Measurements from ENCODE around the gene KIF20A. TPM values are rescaled to one million over a fixed set of nuclear protein-coding genes. Genes with fewer than 3 reads are reported as not detected.

The KIF20A gene
- 39.4 to 57.5 TPM (median 43.3 TPM) in 5 replicates for total RNA-seq (2022; extraction: Qiagen RNA extraction)

DNA sequence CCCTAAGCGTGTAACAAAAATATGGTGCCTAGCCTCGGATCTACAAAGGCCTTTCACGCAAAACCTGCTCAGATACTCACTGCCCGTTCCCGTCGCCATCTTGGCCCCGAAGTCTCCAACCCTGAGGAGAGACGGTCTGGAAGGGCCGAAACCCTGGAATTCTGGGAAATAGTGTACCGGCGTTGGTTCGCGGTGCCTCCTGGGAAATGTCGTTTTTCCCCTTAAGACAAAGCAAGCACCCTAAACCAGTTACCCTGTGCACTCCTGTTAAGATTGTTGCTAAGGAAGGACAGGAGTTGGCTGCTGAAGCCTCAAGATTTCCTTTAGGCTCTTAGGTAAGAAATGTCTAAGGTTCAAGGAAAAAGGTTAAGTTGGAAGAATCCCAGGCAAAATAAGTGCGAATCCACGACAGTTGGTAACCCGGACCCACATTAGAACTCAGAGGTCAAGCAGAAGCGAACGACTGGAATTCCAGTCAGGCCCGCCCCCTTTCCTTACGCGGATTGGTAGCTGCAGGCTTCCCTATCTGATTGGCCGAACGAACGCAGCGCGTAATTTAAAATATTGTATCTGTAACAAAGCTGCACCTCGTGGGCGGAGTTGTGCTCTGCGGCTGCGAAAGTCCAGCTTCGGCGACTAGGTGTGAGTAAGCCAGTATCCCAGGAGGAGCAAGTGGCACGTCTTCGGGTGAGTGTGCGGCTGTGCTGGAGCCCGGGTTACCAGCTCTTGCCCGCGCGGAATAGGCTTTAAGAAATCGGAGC, at the start of gene KIF20A, which contains the start of gene BRD8:
Gene KIF20A, plus strand, starts transcription at position 597 of the 761 bp plus-strand sequence. CDS start 569 bp downstream, outside the sequence.
Gene BRD8, minus strand, starts transcription at position 115 of the 761 bp plus-strand sequence. Its CDS starts 16 bp downstream, at position 99.

DNA sequence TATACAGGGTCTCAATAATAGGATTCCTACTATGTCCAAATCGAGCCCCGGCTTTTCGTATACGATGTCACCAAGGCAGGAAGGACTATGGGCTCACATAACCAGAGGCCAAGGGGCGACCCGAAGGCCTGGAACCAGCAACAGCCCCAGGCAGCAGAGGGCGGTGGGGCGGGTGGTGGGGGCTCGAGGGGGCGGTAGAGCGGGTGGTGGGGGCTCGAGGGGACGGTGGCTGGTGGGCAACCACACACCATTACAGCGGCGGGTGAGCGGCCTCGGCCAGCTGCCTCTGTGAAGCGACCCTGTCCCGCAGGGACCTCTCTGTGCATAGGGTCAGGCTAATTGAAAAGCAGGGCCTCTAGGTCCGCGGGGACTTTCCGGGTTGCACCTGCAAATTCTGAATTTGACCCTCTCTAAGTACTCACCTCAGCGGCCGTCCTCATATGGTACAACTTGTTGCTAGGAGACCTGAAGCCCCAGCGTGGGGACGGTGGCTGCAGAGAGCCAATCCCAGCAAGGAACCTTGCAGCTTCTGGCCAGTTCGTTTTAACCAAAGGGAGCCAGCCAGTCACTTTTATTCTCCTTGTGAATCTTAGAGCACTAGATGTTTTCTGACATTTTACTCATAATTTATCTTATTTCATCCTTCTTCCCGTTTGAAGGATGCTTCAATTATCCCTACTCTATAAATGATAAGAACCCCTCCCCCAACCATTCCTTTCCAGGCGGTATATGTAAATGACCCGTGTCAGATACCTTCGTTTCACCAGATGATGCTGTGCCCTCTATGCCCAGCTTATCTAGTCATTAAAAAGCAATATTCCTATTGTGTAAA, 39.7 kb upstream of the KIF20A start, which contains the start of gene NME5:
Gene NME5, minus strand, starts transcription at position 480 of the 832 bp plus-strand sequence. CDS start 648 bp downstream, outside the sequence.

DNA sequence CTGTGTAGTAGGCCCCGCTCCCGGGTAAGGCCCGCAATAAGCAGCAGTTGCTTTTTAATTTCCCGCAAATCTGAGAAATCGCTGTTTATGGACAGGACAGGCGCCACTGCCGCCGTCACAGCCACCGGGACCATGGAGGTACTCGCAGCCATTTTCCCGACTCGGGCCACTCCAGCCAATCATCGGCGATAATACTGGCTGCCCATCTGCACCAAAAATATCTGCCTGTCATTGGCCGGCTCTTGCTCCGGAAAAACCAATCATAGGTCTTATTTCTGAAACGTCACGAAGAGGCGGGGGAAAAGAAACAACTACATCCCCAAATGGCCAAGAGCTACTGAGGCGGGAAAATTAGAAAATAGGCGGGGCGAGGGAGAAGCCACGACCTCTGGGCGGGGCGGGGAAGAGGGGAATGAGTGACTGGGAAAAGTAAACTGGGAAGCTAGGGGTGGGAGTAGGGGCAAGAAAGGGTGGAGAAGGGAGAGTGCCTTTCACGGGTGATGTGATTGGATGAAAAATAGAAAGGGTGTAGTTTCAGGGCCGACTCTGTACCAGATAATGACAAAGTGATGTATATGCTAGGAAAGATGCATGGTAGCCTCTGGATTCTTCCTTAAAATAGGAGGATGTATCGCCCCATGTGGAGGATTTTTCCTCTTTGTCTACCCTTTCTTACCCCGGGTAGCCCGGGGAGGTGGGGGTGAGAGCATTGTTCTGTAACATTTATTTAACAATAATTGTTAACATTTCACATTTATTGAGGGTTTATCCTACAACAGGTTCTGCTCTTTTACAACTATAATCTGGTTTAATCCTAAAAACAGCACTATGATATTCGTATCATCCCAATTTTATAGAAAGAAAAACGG, 34.5 kb downstream of the KIF20A start, which contains the start of gene CDC23:
Gene CDC23, minus strand, starts transcription at position 163 of the 869 bp plus-strand sequence. Its CDS starts 11 bp downstream, at position 152.

Other genes with a start within 250 kb of the KIF20A start
- gene FAM13B, start 146.0 kb upstream of the KIF20A start, total RNA-seq (2022; extraction: Qiagen RNA extraction), result 10.8 to 17.0 TPM (median 12.1 TPM) in 5 replicates
- not detected in 5 replicates for gene WNT8A, start 95.1 kb upstream of the KIF20A start, total RNA-seq (2022; extraction: Qiagen RNA extraction)
- gene NME5, start 39.7 kb upstream of the KIF20A start, total RNA-seq (2022; extraction: Qiagen RNA extraction), result not detected in 5 replicates
- gene BRD8, start 482 bp upstream of the KIF20A start, total RNA-seq (2022; extraction: Qiagen RNA extraction), result 42.5 to 59.3 TPM (median 47.7 TPM) in 5 replicates
- 20.1 to 38.6 TPM (median 25.6 TPM) in 5 replicates for gene CDC23, start 34.2 kb downstream of the KIF20A start, total RNA-seq (2022; extraction: Qiagen RNA extraction)
- gene GFRA3, start 95.5 kb downstream of the KIF20A start, total RNA-seq (2022; extraction: Qiagen RNA extraction), result 0.06 to 0.12 TPM (median 0.07 TPM) in 3 of 5 replicates, not detected in the others
- gene CDC25C, start 152.7 kb downstream of the KIF20A start, total RNA-seq (2022; extraction: Qiagen RNA extraction), result 8.8 to 11.3 TPM (median 9.4 TPM) in 5 replicates
- gene FAM53C, start 159.2 kb downstream of the KIF20A start, total RNA-seq (2022; extraction: Qiagen RNA extraction), result 19.7 to 21.5 TPM (median 19.9 TPM) in 5 replicates
- gene KDM3B, start 173.6 kb downstream of the KIF20A start, total RNA-seq (2022; extraction: Qiagen RNA extraction), result 33.2 to 55.5 TPM (median 39.2 TPM) in 5 replicates